RWPE2 (cell line): ENCODE data around the gene CNOT4.

Source experiments
- ATAC-seq: fragments of 200-7000 bp; cut with Tn5 transposase; 3 replicates; pipeline ENCODE4 v1.9.1; 2021; ENCODE audit warnings: low read depth
- DNase-seq: peaks from one replicate; pipeline ENCODE4 v3.0.0-alpha.2; 2020; ENCODE audit warnings: low spot score
- H3K27ac ChIP-seq: fragments of 450-650 bp; 2 replicates; pipeline ENCODE4 v1.5.1; 2017; ENCODE audit warnings: mild to moderate bottlenecking; ENCODE audit not compliant: poor library complexity, severe bottlenecking
- H3K27me3 ChIP-seq: fragments of 250-450 bp; sonication (Bioruptor Pico); 2 replicates; pipeline ENCODE4 v1.5.1; 2021; ENCODE audit warnings: mild to moderate bottlenecking, moderate library complexity; ENCODE audit not compliant: insufficient read depth, poor library complexity, severe bottlenecking
- H3K36me3 ChIP-seq: fragments of 250-450 bp; sonication (Bioruptor Pico); 2 replicates; pipeline ENCODE4 v1.5.1; 2020; ENCODE audit warnings: low read depth, mild to moderate bottlenecking, moderate library complexity
- H3K4me1 ChIP-seq: fragments of 250-450 bp; sonication (Bioruptor Pico); 2 replicates; pipeline ENCODE4 v1.5.1; 2021; ENCODE audit warnings: mild to moderate bottlenecking, moderate library complexity; ENCODE audit not compliant: insufficient read depth, poor library complexity, severe bottlenecking
- H3K4me3 ChIP-seq: fragments of 250-450 bp; sonication (Bioruptor Pico); 2 replicates; pipeline ENCODE4 v1.5.1; 2021; ENCODE audit warnings: mild to moderate bottlenecking, moderate library complexity; ENCODE audit not compliant: severe bottlenecking
- H3K9me3 ChIP-seq: fragments of 250-450 bp; sonication (Bioruptor Pico); 2 replicates; pipeline ENCODE4 v1.5.1; 2021; ENCODE audit warnings: mild to moderate bottlenecking, moderate library complexity; ENCODE audit not compliant: severe bottlenecking
- CTCF ChIP-seq: fragments of 450-650 bp; IDR thresholded peaks from one replicate; pipeline ENCODE4 v1.5.1; 2017; ENCODE audit warnings: mild to moderate bottlenecking, moderate library complexity; ENCODE audit not compliant: poor library complexity, severe bottlenecking

CNOT4 gene

GRCh38 chr7:135538376-135538775, 28.5 kb upstream of the CNOT4 start:
- no peak overlapping the region for H3K4me3 ChIP-seq
- no peak for TF ChIP-seq CTCF
- DNase-seq (no peak), ATAC-seq (no peak)
- H3K27me3 ChIP-seq: no peaks in the 10 kb centered on the region
- no peaks in the 10 kb centered on the region for H3K9me3 ChIP-seq
- no peaks in the 10 kb centered on the region for H3K36me3 ChIP-seq
- H3K4me1 ChIP-seq: no peaks in the 10 kb centered on the region
- no peak overlapping the region for H3K27ac ChIP-seq

- no peak overlapping the region for H3K4me3 ChIP-seq
- no peak overlapping the region for H3K27ac ChIP-seq
- no peak for TF ChIP-seq CTCF
- H3K9me3 ChIP-seq: no peaks in the 10 kb centered on the region
- no peaks in the 10 kb centered on the region for H3K27me3 ChIP-seq
- ATAC-seq: no peak
- no peaks in the 10 kb centered on the region for H3K4me1 ChIP-seq
- H3K36me3 ChIP-seq: no peaks in the 10 kb centered on the region
- no peak for DNase-seq
These were observed 28.0 kb upstream of the CNOT4 start for GRCh38 chr7:135537905-135538304.

GRCh38 chr7:135537453-135537852, 27.6 kb upstream of the CNOT4 start:
- DNase-seq: no peak

GRCh38 chr7:135536150-135536549, 26.2 kb upstream of the CNOT4 start:
- Histone ChIP-seq H3K27ac (no peak overlapping the region), H3K4me1 (no peaks in the 10 kb centered on the region), H3K36me3 (no peaks in the 10 kb centered on the region), H3K4me3 (no peak overlapping the region), H3K9me3 (no peaks in the 10 kb centered on the region), H3K27me3 (no peaks in the 10 kb centered on the region)
- DNase-seq (no peak), ATAC-seq (peak; percentile 55)
- TF ChIP-seq CTCF: no peak

More at GRCh38 chr7:135537453-135537852, 27.6 kb upstream of the CNOT4 start:
- Histone ChIP-seq H3K4me3 (no peak overlapping the region), H3K9me3 (no peaks in the 10 kb centered on the region), H3K36me3 (no peaks in the 10 kb centered on the region), H3K27me3 (no peaks in the 10 kb centered on the region), H3K27ac (no peak overlapping the region), H3K4me1 (no peaks in the 10 kb centered on the region)
- ATAC-seq: no peak
- TF ChIP-seq CTCF: no peak

- no peak overlapping the region for H3K4me3 ChIP-seq
- DNase-seq: no peak
- no peak for ATAC-seq
- no peak overlapping the region for H3K27ac ChIP-seq
- H3K36me3 ChIP-seq: no peaks in the 10 kb centered on the region
- H3K9me3 ChIP-seq: no peaks in the 10 kb centered on the region
- H3K4me1 ChIP-seq: no peaks in the 10 kb centered on the region
- H3K27me3 ChIP-seq: no peaks in the 10 kb centered on the region
- no peak for TF ChIP-seq CTCF
These were observed 17.1 kb upstream of the CNOT4 start for GRCh38 chr7:135527025-135527424.
